Activated CD4-positive, alpha-beta T cell treated with anti-CD3 and anti-CD28 coated beads, Interleukin-2, Interleukin-4, amounts not matched to agents 100 ng/mL and 50 ng/mL, durations not matched to agents 16 hours and 8 hours (primary cell): ENCODE measurements around the gene B4GALT5.

Experiments used
- DNase-seq: peaks from one replicate; pipeline ENCODE4 v3.0.0-alpha.2; 2020; ENCODE audit warnings: low spot score

The B4GALT5 gene

GRCh38 chr20:49583669-49584417 lies 129.8 kb downstream of the B4GALT5 start:
- no peak for DNase-seq

GRCh38 chr20:49583343-49583668 lies 130.4 kb downstream of the B4GALT5 start:
- no peak for DNase-seq
